Measurements from ENCODE around the gene PRDM11.

GRCh38 chr11:45150301-45150700, 3.9 kb downstream of the PRDM11 start:
- TF ChIP-seq, protein P1, sequence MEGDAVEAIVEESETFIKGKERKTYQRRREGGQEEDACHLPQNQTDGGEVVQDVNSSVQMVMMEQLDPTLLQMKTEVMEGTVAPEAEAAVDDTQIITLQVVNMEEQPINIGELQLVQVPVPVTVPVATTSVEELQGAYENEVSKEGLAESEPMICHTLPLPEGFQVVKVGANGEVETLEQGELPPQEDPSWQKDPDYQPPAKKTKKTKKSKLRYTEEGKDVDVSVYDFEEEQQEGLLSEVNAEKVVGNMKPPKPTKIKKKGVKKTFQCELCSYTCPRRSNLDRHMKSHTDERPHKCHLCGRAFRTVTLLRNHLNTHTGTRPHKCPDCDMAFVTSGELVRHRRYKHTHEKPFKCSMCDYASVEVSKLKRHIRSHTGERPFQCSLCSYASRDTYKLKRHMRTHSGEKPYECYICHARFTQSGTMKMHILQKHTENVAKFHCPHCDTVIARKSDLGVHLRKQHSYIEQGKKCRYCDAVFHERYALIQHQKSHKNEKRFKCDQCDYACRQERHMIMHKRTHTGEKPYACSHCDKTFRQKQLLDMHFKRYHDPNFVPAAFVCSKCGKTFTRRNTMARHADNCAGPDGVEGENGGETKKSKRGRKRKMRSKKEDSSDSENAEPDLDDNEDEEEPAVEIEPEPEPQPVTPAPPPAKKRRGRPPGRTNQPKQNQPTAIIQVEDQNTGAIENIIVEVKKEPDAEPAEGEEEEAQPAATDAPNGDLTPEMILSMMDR (IDR thresholded peaks at IDR 0.05 in 4 of 5, conservative IDR thresholded peaks at IDR 0.05 in 1 of 5) = no peak
- no peak for TF ChIP-seq POLR2A (IDR thresholded peaks at IDR 0.05)

Data from gastrocnemius medialis (tissue), 4 donors.